Testis (tissue), 3 donors: Measurements from ENCODE around the gene IL13. TPM values are rescaled to one million over a fixed set of nuclear protein-coding genes. Genes with fewer than 3 reads are reported as not detected.
A peak's percentile ranks its signal among the peaks of the same experiment; 100 is the strongest.

Source experiments
- DNase-seq: peaks from one replicate; pipeline ENCODE4 v3.0.0-alpha.2; 2019
- H3K27ac ChIP-seq, 2 donors: fragments of 200-600 bp; sonication (generic); one replicate each; pipeline ENCODE4 v1.5.1; 2019
- H3K27me3 ChIP-seq: fragments of 200-600 bp; sonication (generic); one replicate; pipeline ENCODE4 v1.5.1; 2019
- H3K36me3 ChIP-seq: fragments of 200-600 bp; sonication (generic); one replicate; pipeline ENCODE4 v1.5.1; 2017; ENCODE audit warnings: low read depth; ENCODE audit errors: missing control alignments
- H3K4me1 ChIP-seq: fragments of 200-600 bp; sonication (generic); one replicate; pipeline ENCODE4 v1.5.1; 2019
- H3K4me3 ChIP-seq, 2 donors: fragments of 200-600 bp; sonication (generic); one replicate each; pipeline ENCODE4 v1.5.1; 2017 to 2019
- H3K9me3 ChIP-seq: fragments of 200-600 bp; sonication (generic); one replicate; pipeline ENCODE4 v1.5.1; 2017
- CTCF ChIP-seq, 3 experiments: fragments of 450-650 bp in 2 of 3; fragments of 200-600 bp in 1 of 3; sonication (generic) in 1 of 3; IDR thresholded peaks; one replicate each; pipeline ENCODE4 v1.5.1; 2016 to 2019; ENCODE audit warnings: antibody characterized with exemption in 3 of 3, mild to moderate bottlenecking in 2 of 3, moderate library complexity in 1 of 3
- POLR2A ChIP-seq: fragments of 450-650 bp; IDR thresholded peaks from one replicate; pipeline ENCODE4 v1.6.1; 2017; ENCODE audit warnings: antibody characterized with exemption, mild to moderate bottlenecking, moderate library complexity
- WGBS, 2 donors: methylation state at CpG; one replicate each; pipeline ENCODE4 v1.1.5; 2018; 5-methylcytosine and 5-hydroxymethylcytosine counted together
- intact Hi-C: fragments of 100-400 bp; cut with DNase I; formaldehyde crosslinking; loops from one replicate; pipeline ENCODE4 v1.15.1; 2023; ENCODE audit warnings: low total_unique reads
- polyA plus RNA-seq: library from polyadenylated mRNA; stranded (reverse); fragments of 350-450 nt; fragmentation: Illumina TruSeq; extraction: RNeasy Lipid Tissue Mini Kit (QIAGEN cat#74804); gene quantifications from one replicate; pipeline ENCODE4 v1.2.3, GENCODE V29; 2014; ENCODE audit warnings: low read depth, low replicate concordance; ENCODE audit not compliant: insufficient read depth
- total RNA-seq, 2 donors: library from RNA; depleted of rRNA; stranded (reverse); fragments of >200 nt; gene quantifications; one replicate each; pipeline ENCODE4 v1.2.3, GENCODE V29; 2016

The IL13 gene
- total and polyA plus RNA-seq, 3 donors from 2014 or later = 17.3 to 73.4 (median 25.0) TPM

- intact Hi-C loops = no loop called here
- Histone ChIP-seq H3K27me3 (no peaks in the 10 kb centered on the region), H3K4me3 (no peak overlapping the region), H3K27ac (no peak overlapping the region), H3K36me3 (no peaks in the 10 kb centered on the region), H3K9me3 (no peaks in the 10 kb centered on the region), H3K4me1 (peaks cover 6% of the 10 kb centered on the region)
- WGBS, 2 donors = 85 to 89% methylated on average over 21 of the region's 21 CpGs
- TF ChIP-seq CTCF (IDR thresholded peaks at IDR 0.05) = no peak
- no peak for TF ChIP-seq POLR2A
- DNase-seq = peak; percentile 12
These were observed 7.7 kb downstream of the IL13 start for GRCh38 chr5:132665574-132666080.

DNA sequence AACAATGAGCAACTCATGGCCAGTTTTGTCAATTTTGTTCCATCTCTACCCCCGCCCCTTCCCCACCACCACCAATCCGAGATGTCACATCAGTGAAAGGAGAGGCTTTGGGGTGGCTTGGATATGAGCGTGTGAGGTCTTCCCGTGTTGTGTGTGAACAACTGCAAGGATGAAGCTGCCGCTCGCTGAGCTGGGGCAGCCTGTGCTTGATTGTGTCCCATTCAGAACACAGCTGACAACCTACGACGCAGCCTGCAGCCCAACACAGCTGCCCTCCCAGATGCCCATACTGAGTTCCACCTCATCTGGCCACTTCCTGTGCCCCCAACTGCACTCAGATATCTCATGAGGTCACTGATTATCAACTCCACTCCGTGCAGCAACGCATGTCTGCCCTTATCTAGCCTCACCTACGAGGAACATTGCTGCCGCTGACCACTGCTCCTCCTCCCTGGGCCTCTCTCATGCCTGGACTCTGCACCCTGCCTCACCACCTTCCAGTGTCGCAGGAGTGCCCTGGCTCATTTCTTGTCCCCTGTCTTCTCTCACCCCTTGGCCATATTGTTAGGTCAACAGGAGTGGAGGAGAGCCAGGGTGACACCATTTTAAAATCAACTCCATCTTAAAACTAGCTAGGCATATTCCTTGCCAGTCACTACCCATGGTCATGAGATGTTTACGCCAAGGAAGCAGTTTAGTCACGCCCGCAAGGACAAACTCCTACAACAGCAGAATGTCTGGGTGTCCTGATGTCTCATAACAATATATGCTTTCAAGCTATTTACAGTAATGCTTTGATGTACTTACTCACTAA is 8.5 kb downstream of the IL13 start:
- H3K4me1 ChIP-seq = peaks cover 6% of the 10 kb centered on the region
- H3K27ac ChIP-seq = no peak overlapping the region
- intact Hi-C loops = no loop called here
- WGBS, 2 donors = 86 to 87% methylated on average over 15 to 16 of the region's 16 CpGs
- H3K4me3 ChIP-seq = no peak overlapping the region
- H3K9me3 ChIP-seq = no peaks in the 10 kb centered on the region
- no peak for DNase-seq
- TF ChIP-seq CTCF (IDR thresholded peaks at IDR 0.05) = no peak
- no peak for TF ChIP-seq POLR2A
- H3K27me3 ChIP-seq = no peaks in the 10 kb centered on the region
- no peaks in the 10 kb centered on the region for H3K36me3 ChIP-seq

- no peak for DNase-seq
- Histone ChIP-seq H3K9me3 (no peaks in the 10 kb centered on the region), H3K4me1 (peaks cover 6% of the 10 kb centered on the region), H3K4me3 (no peak overlapping the region), H3K27ac (no peak overlapping the region), H3K27me3 (no peaks in the 10 kb centered on the region), H3K36me3 (no peaks in the 10 kb centered on the region)
- 91% methylated on average over 10 of the region's 10 CpGs for WGBS, 2 donors
- no peak for TF ChIP-seq CTCF (IDR thresholded peaks at IDR 0.05)
- TF ChIP-seq POLR2A = no peak
- intact Hi-C loops = no loop called here
These were observed 9.3 kb downstream of the IL13 start for GRCh38 chr5:132667309-132667708.

GRCh38 chr5:132667761-132668705 is 10.1 kb downstream of the IL13 start:
- Histone ChIP-seq H3K4me1 (peaks cover 6% of the 10 kb centered on the region), H3K36me3 (no peaks in the 10 kb centered on the region), H3K27me3 (no peaks in the 10 kb centered on the region), H3K9me3 (no peaks in the 10 kb centered on the region), H3K27ac (no peak overlapping the region), H3K4me3 (no peak overlapping the region)
- WGBS, 2 donors = 74 to 78% methylated on average over 22 of the region's 22 CpGs
- no peak for DNase-seq
- TF ChIP-seq CTCF (IDR thresholded peaks at IDR 0.05) = no peak
- no peak for TF ChIP-seq POLR2A
- intact Hi-C loops = no loop called here
